ENCODE data around the gene DNMT1.
"Not testable (repeated sequence)": the region's sequence is repeated elsewhere in the genome, so short reads cannot be mapped to it uniquely, and the experiment has no call there.

The DNMT1 gene

GRCh38 chr19:10194500-10195198, at the start of gene DNMT1:
Gene DNMT1, minus strand, starts transcription at chr19:10194953. Its CDS starts 54 bp downstream, at chr19:10194899.
- DNase-seq = peak; percentile 96

- DNase-seq = no peak
Observed at GRCh38 chr19:10243606-10244005, 48.9 kb upstream of the DNMT1 start.

GRCh38 chr19:10241826-10242449, 47.2 kb upstream of the DNMT1 start:
- not testable (repeated sequence) for DNase-seq

DNA sequence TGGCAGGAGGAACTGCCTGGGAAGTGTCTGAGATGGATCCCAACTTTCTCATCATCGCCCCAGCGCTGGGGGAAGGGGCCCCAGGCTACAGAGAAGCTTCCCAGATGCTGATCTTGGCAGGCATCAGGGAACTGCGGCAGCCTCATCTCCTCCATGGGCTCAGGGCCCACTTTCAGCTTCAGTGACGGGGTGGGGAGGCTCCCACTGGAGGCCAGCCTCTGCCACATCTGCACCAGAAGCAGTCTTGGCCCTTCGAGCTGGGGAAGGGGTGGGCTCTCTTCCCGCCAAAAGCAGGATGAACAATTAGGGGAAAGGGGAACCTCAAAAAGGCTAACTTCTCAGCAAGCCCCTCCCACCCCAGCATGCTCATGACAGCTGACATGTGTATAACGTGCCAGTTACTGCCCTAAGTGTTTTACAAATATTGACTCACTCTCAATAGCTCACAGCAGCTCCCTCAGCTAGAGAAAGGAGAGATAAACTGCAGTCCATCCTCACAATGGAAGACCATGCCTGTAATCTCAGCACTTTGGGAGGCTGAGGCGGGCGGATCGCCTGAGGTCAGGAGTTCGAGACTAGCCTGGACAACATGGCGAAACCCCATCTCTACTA, 43.5 kb upstream of the DNMT1 start:
- DNase-seq = no peak

- DNase-seq = no peak
Observed at GRCh38 chr19:10237702-10238101, 42.9 kb upstream of the DNMT1 start.

GRCh38 chr19:10235409-10235808, 40.7 kb upstream of the DNMT1 start:
- not testable (repeated sequence) for DNase-seq

GRCh38 chr19:10235003-10235402, 40.2 kb upstream of the DNMT1 start:
- DNase-seq = no peak

DNA sequence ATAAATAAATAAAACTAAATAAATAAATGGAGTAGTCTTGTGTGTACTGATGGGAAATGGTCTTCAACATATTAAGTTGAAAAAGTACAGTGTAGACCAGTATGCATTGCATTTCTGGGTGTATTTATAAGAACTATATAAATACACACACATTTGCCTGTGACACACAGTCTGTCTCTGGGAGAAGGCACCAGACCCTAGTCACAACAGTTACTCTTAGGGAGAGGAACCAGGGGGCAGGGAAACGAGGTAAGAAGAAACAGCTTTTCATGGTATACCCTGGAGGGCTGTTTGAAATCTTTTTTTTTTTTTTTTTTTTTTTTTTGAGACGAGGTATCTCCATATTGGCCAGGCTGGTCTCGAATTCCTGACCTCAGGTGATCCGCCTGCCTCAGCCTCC, 39.2 kb upstream of the DNMT1 start:
- no peak for DNase-seq

GRCh38 chr19:10231612-10232228, 37.0 kb upstream of the DNMT1 start:
- DNase-seq = no peak

- DNase-seq = no peak
Observed at GRCh38 chr19:10230861-10231611, 36.3 kb upstream of the DNMT1 start, which contains the start of gene S1PR2. Gene S1PR2, minus strand, starts transcription at chr19:10231331. Its CDS starts 6,426 bp downstream, at chr19:10224905.

DNA sequence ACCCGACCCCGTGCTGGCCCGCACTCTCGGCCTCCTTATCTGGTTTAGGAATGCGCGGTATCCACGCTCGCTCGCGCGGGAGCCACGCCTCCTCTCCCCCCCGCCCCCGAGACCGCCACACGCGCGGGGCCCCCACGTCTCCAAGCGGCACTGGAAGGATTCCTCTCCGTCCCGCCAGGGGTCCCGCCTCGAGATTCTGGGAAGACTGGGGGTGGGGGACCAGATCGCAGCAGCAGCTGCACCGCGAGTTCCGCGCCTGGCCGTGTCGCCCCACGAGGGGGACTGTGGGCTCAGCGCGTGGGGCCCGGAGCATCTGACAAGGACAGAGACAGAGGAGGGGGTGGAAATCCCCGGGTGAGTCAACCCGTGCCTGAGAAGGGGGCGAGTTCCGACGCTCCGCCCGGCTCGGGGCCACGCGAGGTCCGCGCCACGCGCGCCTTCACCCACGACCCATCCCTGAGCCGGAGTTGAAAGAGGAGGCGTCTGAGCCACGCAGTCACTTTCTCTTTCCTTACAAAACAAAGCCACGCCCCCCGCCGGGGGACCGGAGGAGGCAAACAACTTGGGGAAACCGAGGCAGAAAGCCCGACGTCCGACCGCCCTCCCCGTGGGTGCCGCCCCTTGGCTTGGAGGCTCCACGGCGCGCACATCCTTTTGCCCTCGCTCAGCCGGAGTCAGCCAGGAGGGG, 35.6 kb upstream of the DNMT1 start:
- no peak for DNase-seq

- DNase-seq = no peak
Observed at GRCh38 chr19:10228920-10229319, 34.2 kb upstream of the DNMT1 start.

- no peak for DNase-seq
Observed at GRCh38 chr19:10228393-10228792, 33.6 kb upstream of the DNMT1 start.

DNA sequence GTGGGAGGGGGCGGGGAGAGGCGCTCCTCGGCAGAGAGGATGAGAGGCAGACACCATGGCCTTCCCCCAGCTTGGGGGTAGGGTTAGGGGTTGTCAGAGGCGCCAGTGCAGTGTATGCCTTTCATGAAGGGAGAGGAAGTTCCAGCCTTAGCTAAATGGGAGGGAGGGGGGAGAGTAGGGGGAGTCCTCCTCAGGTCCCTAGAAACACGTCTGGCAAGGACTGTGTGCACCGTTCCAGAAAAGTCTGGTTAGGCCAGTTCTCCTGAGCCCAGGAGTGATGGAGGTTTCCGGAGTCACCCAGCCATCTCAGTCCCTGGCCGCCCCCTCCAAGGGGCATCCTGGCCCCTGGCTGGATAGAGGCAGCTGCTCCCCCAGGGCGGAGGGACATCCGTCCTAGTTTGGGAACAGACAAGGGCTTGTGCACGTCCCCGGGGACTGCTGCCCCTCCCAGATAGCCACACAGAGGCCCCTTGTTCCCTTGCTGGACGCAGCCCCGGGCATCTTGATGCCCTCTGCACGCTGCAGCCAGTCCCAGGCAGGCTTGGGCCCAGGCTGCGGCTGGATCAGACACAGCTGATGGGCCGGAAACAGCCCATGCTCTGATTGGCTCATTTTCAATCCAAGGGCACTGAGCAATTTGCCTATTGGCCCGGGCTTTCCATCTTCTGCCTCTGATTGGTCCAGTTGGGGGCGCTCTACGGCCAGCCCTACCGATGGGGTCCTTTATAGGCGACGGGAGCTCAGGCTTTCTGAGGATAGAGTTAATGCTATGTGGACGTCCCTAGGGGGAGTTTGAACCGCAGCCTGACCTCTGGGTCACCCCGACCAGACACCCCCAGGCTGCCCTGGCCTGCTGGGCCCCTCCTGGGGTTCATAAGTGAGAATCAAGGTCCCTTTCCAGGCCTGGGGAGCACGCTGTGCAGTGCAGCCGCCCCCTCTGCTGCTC, 32.5 kb upstream of the DNMT1 start:
- DNase-seq = no peak

- DNase-seq = no peak
Observed at GRCh38 chr19:10226376-10227025, 31.7 kb upstream of the DNMT1 start.

DNA sequence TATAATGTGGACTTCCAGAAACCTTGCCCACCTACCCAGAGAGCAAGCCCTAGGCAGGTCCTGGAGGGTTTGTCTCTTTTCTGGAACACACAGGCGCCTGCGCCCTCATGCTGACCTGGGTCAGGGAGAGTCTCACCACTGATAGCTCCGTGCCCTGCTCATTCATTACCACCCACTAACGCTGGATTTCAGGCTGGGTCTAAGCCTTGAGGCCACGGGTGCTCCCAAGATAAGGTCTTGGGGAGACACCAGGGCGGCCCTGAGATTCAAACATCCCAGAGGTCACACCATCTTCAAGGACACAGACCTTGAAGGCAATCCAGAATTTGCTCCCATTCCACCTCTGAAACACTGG, 31.2 kb upstream of the DNMT1 start:
- DNase-seq = no peak

- DNase-seq = no peak
Observed at GRCh38 chr19:10224337-10224736, 29.6 kb upstream of the DNMT1 start.

GRCh38 chr19:10223488-10224213, 28.9 kb upstream of the DNMT1 start:
- DNase-seq = no peak

- DNase-seq = peak; percentile 12
Observed at GRCh38 chr19:10222201-10222890, 27.6 kb upstream of the DNMT1 start.
